Measurements from ENCODE around the gene SLC25A4.

SLC25A4 gene

DNA sequence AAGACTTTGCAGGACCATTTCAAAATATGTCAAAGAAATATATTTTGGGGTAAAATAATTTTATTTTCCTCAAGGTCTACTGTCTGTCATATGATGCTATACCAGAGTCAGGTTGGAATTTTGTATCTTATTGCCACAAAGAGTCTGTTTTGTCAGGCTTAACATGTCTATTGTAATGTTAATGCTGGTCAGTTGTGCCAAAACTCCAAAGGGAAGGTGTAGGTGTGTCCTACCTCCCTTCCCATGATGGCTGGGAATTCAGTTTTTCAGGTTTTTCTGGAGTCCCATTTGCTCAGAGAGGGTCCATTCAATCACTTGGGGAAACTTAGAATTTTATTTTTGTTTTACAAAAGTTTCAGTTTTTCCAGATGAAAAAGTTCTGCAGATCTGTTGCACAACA lies 33.3 kb upstream of the SLC25A4 start:
- no peak for DNase-seq (ENCODE audit: low spot score)
- TF ChIP-seq, protein P1, sequence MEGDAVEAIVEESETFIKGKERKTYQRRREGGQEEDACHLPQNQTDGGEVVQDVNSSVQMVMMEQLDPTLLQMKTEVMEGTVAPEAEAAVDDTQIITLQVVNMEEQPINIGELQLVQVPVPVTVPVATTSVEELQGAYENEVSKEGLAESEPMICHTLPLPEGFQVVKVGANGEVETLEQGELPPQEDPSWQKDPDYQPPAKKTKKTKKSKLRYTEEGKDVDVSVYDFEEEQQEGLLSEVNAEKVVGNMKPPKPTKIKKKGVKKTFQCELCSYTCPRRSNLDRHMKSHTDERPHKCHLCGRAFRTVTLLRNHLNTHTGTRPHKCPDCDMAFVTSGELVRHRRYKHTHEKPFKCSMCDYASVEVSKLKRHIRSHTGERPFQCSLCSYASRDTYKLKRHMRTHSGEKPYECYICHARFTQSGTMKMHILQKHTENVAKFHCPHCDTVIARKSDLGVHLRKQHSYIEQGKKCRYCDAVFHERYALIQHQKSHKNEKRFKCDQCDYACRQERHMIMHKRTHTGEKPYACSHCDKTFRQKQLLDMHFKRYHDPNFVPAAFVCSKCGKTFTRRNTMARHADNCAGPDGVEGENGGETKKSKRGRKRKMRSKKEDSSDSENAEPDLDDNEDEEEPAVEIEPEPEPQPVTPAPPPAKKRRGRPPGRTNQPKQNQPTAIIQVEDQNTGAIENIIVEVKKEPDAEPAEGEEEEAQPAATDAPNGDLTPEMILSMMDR (IDR thresholded peaks at IDR 0.05; ENCODE audit: extremely low read depth, insufficient read depth, missing control alignments) = no peak
- in situ Hi-C loops (cut with MboI; ENCODE audit: low pct_unique_long_range_greater_than_20kb, low sequenced_read_pairs, unreplicated experiment) = no loop called here

DNA sequence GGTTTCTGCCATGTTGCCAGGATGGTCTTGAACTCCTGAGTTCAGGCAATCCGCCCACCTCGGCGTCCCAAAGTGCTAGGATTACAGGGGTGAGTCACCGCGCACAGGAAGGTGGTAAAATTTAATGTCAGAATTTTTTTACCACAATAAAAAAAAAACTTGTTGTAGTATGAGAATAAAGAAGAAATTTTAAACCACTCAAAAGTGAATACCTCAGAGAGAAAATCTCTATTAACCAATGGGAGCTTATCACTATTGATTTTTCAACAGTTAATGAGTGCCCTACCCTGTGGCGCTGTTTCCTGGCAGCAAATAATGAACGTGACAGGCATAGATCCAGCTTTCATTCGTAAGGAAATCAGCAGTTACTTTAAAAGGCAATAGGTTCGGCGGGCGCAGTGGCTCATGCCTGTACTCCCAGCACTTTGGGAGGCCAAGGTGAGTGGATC lies 32.7 kb upstream of the SLC25A4 start:
- DNase-seq (ENCODE audit: low spot score) = no peak
- TF ChIP-seq, protein P1 (IDR thresholded peaks at IDR 0.05; ENCODE audit: extremely low read depth, insufficient read depth, missing control alignments) = no peak

DNA sequence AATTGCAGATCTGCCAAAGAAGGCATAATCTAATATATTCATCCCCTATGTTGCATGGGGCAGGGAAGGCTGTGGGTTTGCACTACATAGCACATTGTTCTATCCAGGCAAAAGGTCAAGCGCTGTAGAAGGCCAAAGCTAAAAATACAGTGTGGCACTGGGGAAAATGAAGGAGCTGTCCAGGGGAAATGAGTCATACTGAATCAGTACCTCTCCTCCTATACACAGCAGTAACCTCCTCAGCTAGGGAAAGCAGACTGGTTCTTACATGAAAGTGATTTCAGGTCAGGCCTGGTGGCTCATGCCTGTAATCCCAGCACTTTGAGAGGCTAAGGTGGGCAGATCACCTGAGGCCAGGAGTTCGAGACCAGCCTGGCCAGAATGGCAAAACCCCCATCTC lies 31.0 kb upstream of the SLC25A4 start:
- no peak for DNase-seq (ENCODE audit: low spot score)
- in situ Hi-C loops (cut with MboI; ENCODE audit: low pct_unique_long_range_greater_than_20kb, low sequenced_read_pairs, unreplicated experiment) = no loop called here
- TF ChIP-seq, protein P1 (IDR thresholded peaks at IDR 0.05; ENCODE audit: extremely low read depth, insufficient read depth, missing control alignments) = no peak

More for the DNA sequence above, 32.7 kb upstream of the SLC25A4 start:
- in situ Hi-C loops (cut with MboI; ENCODE audit: low pct_unique_long_range_greater_than_20kb, low sequenced_read_pairs, unreplicated experiment) = no loop called here

DNA sequence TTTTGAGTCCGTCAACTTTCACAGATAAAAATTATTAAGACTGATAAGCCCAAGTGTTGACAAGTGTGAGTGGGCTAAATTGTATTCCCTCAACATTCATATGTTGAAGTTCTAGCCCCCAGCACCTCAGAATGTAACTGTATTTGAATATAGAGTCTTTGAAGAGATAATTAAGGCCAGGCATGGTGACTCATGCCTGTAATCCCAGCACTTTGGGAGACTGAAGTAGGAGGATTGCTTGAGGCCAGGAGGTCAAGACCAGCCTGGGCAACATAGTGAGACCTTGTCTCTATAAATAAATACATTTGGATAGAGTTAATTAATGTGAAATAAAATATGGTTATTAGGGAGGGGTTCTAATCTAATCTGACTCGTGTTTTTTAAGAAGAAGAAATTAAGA lies 29.7 kb upstream of the SLC25A4 start:
- no peak for DNase-seq (ENCODE audit: low spot score)
- in situ Hi-C loops (cut with MboI; ENCODE audit: low pct_unique_long_range_greater_than_20kb, low sequenced_read_pairs, unreplicated experiment) = no loop called here
- TF ChIP-seq, protein P1 (IDR thresholded peaks at IDR 0.05; ENCODE audit: extremely low read depth, insufficient read depth, missing control alignments) = no peak

DNA sequence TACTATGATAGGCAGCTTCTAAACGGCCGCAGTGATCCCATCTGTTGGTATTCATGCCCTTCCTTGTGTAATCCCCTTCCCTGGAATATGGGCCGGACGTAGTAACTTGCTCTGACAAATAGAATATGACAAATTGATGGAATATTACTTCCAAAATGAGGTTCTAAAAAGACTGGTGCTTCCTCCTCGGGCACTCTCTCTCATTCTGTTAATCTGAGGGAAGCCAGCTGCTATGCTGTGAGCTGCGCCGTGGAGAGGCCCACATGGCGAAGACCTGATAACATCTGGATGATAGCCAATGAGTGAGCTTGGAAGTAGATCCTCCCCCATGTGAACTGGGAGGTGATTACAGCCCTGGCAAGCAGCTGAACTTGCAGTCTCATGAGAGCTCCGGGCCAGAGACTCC lies 27.2 kb upstream of the SLC25A4 start:
- in situ Hi-C loops (cut with MboI; ENCODE audit: low pct_unique_long_range_greater_than_20kb, low sequenced_read_pairs, unreplicated experiment) = no loop called here
- TF ChIP-seq, protein P1 (IDR thresholded peaks at IDR 0.05; ENCODE audit: extremely low read depth, insufficient read depth, missing control alignments) = no peak
- DNase-seq (ENCODE audit: low spot score) = no peak

DNA sequence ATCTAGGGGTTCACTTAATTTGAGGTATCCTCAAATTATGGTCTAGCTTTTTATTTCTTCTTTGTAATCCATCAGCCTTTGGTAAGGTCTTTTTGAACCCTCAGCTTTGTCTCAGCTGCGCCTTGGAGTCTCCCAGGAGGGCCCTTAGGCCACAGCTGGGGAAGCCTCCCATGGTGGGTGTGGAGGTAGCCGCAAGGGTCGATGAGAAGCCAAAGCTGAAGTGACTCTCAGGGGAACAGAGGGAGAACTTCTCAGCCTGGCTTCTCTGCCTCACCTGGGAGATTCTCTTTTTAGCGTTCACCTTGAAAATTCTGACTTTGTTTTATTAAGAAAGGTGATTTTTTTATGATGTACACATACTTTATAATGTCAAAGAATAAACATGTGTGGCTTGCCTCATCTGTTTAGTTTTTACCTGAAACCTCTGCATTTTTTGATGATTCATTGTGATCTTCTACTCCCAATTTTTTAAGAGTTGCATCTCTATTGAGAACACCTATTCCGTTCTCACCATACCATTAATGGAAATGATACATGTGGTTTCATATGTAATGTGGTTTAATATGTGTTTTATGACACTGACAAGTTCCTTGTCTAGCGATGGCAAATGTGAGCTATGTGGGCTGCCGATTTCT lies 25.6 kb upstream of the SLC25A4 start:
- no peak for DNase-seq (ENCODE audit: low spot score)
- in situ Hi-C loops (cut with MboI; ENCODE audit: low pct_unique_long_range_greater_than_20kb, low sequenced_read_pairs, unreplicated experiment) = no loop called here
- TF ChIP-seq, protein P1 (IDR thresholded peaks at IDR 0.05; ENCODE audit: extremely low read depth, insufficient read depth, missing control alignments) = no peak
